Activated T-cell treated with anti-CD3 and anti-CD28 coated beads, Interleukin-2, amount 50 U/mL, for 72 hours (primary cell): ENCODE results near the gene CFAP43. TPM values are rescaled to one million over a fixed set of nuclear protein-coding genes. Genes with fewer than 3 reads are reported as not detected.

Experiments
- ATAC-seq, 2 donors: fragments of 150-1000 bp; cut with Tn5 transposase; replicated peaks in 1 of 2; 2 replicates each; pipeline ENCODE4 v1.10.0; 2021; ENCODE audit warnings: moderate library complexity in 2 of 2, mild to moderate bottlenecking in 1 of 2
- DNase-seq, 2 donors: peaks; one replicate each; pipeline ENCODE4 v3.0.0; 2021 to 2022; ENCODE audit warnings: mixed read lengths in 1 of 2
- H3K27ac Mint-ChIP-seq: one replicate; pipeline ENCODE4 v1.8.0; 2022; ENCODE audit warnings: mild to moderate bottlenecking, moderate library complexity, mixed read lengths
- H3K27me3 Mint-ChIP-seq: one replicate; pipeline ENCODE4 v1.8.0; 2022; ENCODE audit warnings: low read depth, mixed read lengths
- H3K36me3 Mint-ChIP-seq, 2 donors: one replicate each; pipeline ENCODE4 v1.8.0; 2022; ENCODE audit warnings: mixed read lengths in 2 of 2, mild to moderate bottlenecking in 1 of 2; ENCODE audit not compliant: insufficient read depth in 2 of 2
- H3K4me1 Mint-ChIP-seq: one replicate; pipeline ENCODE4 v1.8.0; 2022; ENCODE audit warnings: low read depth, mixed read lengths
- H3K4me3 Mint-ChIP-seq, 2 donors: one replicate each; pipeline ENCODE4 v1.8.0; 2022; ENCODE audit warnings: mild to moderate bottlenecking in 2 of 2, mixed read lengths in 2 of 2, moderate library complexity in 2 of 2
- H3K9me3 Mint-ChIP-seq, 2 donors: one replicate each; pipeline ENCODE4 v1.8.0; 2022; ENCODE audit warnings: mixed read lengths in 2 of 2
- total RNA-seq, 2 donors: library from RNA; stranded (reverse); gene quantifications; one replicate each; pipeline ENCODE4 v1.2.3, GENCODE V29; 2022

The CFAP43 gene
- total RNA-seq, 2 donors from 2014 or later: 0.21 to 0.31 TPM

- no peak for DNase-seq
- H3K4me3 Mint-ChIP-seq: no peak overlapping the region
- no peak for ATAC-seq
- peaks cover 11% of the 10 kb centered on the region for H3K27me3 Mint-ChIP-seq
- no peaks in the 10 kb centered on the region for H3K4me1 Mint-ChIP-seq
- H3K9me3 Mint-ChIP-seq: no peaks in the 10 kb centered on the region
- H3K27ac Mint-ChIP-seq: no peak overlapping the region
- no peaks in the 10 kb centered on the region for H3K36me3 Mint-ChIP-seq
Observed at GRCh38 chr10:104138131-104138530, 94.0 kb downstream of the CFAP43 start.

DNA sequence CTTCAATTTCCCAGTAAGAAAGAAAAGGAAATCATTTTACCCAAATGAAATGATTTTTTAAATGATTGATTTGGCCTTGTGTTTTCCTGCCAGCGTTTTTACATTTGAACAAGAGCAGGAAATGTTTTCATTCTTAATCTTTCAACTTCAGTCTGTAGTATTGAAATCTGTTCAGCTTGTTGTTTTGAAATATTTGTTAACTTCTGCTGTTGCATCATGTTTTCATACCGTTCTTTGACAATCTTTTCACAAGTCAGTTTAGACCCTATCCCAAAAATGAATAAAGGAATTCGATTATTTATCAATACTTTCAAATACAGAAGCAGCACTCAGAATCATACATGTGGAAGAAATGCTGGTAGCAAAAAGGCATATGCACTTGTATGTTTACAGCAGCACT lies 102.1 kb downstream of the CFAP43 start:
- Mint-ChIP-seq H3K4me1 (peaks cover 18% of the 10 kb centered on the region), H3K36me3 (peaks cover 0 to 3% of the 10 kb centered on the region in 2 donors), H3K9me3 (no peaks in the 10 kb centered on the region), H3K27me3 (peaks cover 11% of the 10 kb centered on the region), H3K4me3 (no peak overlapping the region), H3K27ac (peak overlapping the region; percentile 49)
- ATAC-seq (no peak), DNase-seq (no peak)

- ATAC-seq (no peak), DNase-seq (no peak)
- peaks cover 28% of the 10 kb centered on the region for H3K4me1 Mint-ChIP-seq
- peaks cover 0 to 6% of the 10 kb centered on the region in 2 donors for H3K36me3 Mint-ChIP-seq
- no peaks in the 10 kb centered on the region for H3K9me3 Mint-ChIP-seq
- peaks cover 1% of the 10 kb centered on the region for H3K27me3 Mint-ChIP-seq
- H3K27ac Mint-ChIP-seq: no peak overlapping the region
- H3K4me3 Mint-ChIP-seq: no peak overlapping the region
Observed at GRCh38 chr10:104128214-104128613, 104.0 kb downstream of the CFAP43 start.

DNA sequence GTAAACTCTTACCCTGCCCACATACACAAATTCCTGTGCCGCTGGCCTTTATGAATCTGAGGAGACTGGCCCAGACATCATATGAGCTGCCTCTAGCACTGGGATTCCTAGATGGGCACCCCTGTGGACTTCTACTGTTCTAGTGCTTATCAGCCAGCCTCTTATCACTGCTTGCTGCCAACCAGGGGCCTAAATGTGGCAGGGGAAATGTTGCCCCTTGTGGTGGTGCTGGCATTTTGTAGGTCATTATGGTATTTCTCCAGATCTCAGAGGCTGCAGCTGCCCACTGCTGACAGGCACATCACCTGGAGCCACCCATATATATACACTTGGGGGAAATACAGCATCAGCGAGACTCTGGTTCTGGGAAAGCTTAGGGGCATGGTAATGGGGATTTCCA lies 104.8 kb downstream of the CFAP43 start:
- Mint-ChIP-seq H3K4me3 (no peak overlapping the region), H3K27me3 (no peaks in the 10 kb centered on the region), H3K27ac (no peak overlapping the region), H3K4me1 (peaks cover 36% of the 10 kb centered on the region), H3K9me3 (no peaks in the 10 kb centered on the region), H3K36me3 (peaks cover 0 to 6% of the 10 kb centered on the region in 2 donors)
- DNase-seq (peak in 1 of 2 donors; percentile 15), ATAC-seq (peak; percentile 45 to 49)

- no peaks in the 10 kb centered on the region for H3K9me3 Mint-ChIP-seq
- H3K27ac Mint-ChIP-seq: peak overlapping the region; percentile 38
- peaks cover 54% of the 10 kb centered on the region for H3K4me1 Mint-ChIP-seq
- peaks cover 0 to 6% of the 10 kb centered on the region in 2 donors for H3K36me3 Mint-ChIP-seq
- DNase-seq (no peak), ATAC-seq (no peak)
- no peaks in the 10 kb centered on the region for H3K27me3 Mint-ChIP-seq
- H3K4me3 Mint-ChIP-seq: peak overlapping the region; percentile 89 to 92
Observed at GRCh38 chr10:104123397-104123796, 108.8 kb downstream of the CFAP43 start.

- DNase-seq (no peak), ATAC-seq (no peak)
- no peaks in the 10 kb centered on the region for H3K9me3 Mint-ChIP-seq
- peaks cover 0 to 6% of the 10 kb centered on the region in 2 donors for H3K36me3 Mint-ChIP-seq
- peaks cover 51% of the 10 kb centered on the region for H3K4me1 Mint-ChIP-seq
- H3K27me3 Mint-ChIP-seq: peaks cover 6% of the 10 kb centered on the region
- peak overlapping the region; percentile 94 for H3K27ac Mint-ChIP-seq
- H3K4me3 Mint-ChIP-seq: peak overlapping the region; percentile 89 to 92
Observed at GRCh38 chr10:104122225-104123107, 109.7 kb downstream of the CFAP43 start.

GRCh38 chr10:104121485-104122224 lies 110.5 kb downstream of the CFAP43 start, which contains the start of gene SFR1:
Gene SFR1 (plus strand): TSS chr10:104122171. CDS start chr10:104122184, 13 bp downstream.
- Mint-ChIP-seq H3K27ac (peak within 1 kb of the TSS; percentile 95), H3K4me3 (peak within 1 kb of the TSS; percentile 89 to 92), H3K36me3 (peaks cover 0 to 6% of the 10 kb centered on the region in 2 donors), H3K9me3 (no peaks in the 10 kb centered on the region), H3K4me1 (peaks cover 43% of the 10 kb centered on the region), H3K27me3 (peaks cover 6% of the 10 kb centered on the region)
- peak; percentile 91 to 92 for ATAC-seq
- peak; percentile 99 to 100 for DNase-seq

- H3K27me3 Mint-ChIP-seq: peaks cover 6% of the 10 kb centered on the region
- no peaks in the 10 kb centered on the region for H3K9me3 Mint-ChIP-seq
Observed at GRCh38 chr10:104120903-104121484, 111.2 kb downstream of the CFAP43 start.

GRCh38 chr10:104120512-104120902 lies 111.7 kb downstream of the CFAP43 start:
- Mint-ChIP-seq H3K27ac (peak overlapping the region; percentile 95), H3K4me1 (peaks cover 40% of the 10 kb centered on the region), H3K36me3 (peaks cover 0 to 4% of the 10 kb centered on the region in 2 donors), H3K27me3 (peaks cover 6% of the 10 kb centered on the region), H3K9me3 (no peaks in the 10 kb centered on the region), H3K4me3 (peak overlapping the region; percentile 89 to 92)
- ATAC-seq (no peak), DNase-seq (no peak)

More at GRCh38 chr10:104120903-104121484, 111.2 kb downstream of the CFAP43 start:
- Mint-ChIP-seq H3K36me3 (peaks cover 0 to 5% of the 10 kb centered on the region in 2 donors), H3K27ac (peak overlapping the region; percentile 95), H3K4me1 (peaks cover 43% of the 10 kb centered on the region), H3K4me3 (peak overlapping the region; percentile 89 to 92)
- DNase-seq: peak; percentile 77 to 89
- ATAC-seq: peak; percentile 51 to 53

DNA sequence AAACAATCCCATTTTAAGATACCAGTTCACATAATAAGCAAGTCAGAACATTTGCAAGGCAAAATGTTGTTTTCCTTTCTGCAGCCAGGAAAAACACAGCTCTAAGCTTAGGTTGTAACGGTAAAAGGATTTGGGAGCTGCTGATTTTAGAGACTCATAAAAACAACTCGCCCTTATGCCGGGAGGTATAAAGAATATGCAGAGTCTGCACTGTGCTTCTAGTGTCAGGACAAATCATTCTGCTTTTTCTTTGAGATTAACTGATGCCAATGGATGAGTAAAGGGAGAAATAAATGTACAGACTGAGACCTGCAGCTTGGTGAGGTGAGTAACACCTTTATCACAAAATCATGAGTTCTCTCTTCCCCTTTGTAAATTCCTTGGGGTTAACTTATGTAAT lies 112.2 kb downstream of the CFAP43 start:
- no peak for DNase-seq
- H3K27me3 Mint-ChIP-seq: peaks cover 6% of the 10 kb centered on the region
- H3K4me1 Mint-ChIP-seq: peaks cover 35% of the 10 kb centered on the region
- no peak for ATAC-seq
- peak overlapping the region in 1 of 2 donors; percentile 26 for H3K4me3 Mint-ChIP-seq
- peak overlapping the region; percentile 95 for H3K27ac Mint-ChIP-seq
- H3K9me3 Mint-ChIP-seq: no peaks in the 10 kb centered on the region
- peaks cover 0 to 4% of the 10 kb centered on the region in 2 donors for H3K36me3 Mint-ChIP-seq

- no peak overlapping the region for H3K4me3 Mint-ChIP-seq
- H3K9me3 Mint-ChIP-seq: no peaks in the 10 kb centered on the region
- DNase-seq (no peak), ATAC-seq (no peak)
- peaks cover 7% of the 10 kb centered on the region for H3K27me3 Mint-ChIP-seq
- peaks cover 27% of the 10 kb centered on the region for H3K4me1 Mint-ChIP-seq
- H3K27ac Mint-ChIP-seq: no peak overlapping the region
- no peaks in the 10 kb centered on the region for H3K36me3 Mint-ChIP-seq
Observed at GRCh38 chr10:104117839-104118323, 114.3 kb downstream of the CFAP43 start.

GRCh38 chr10:104113376-104113956 lies 118.7 kb downstream of the CFAP43 start:
- Mint-ChIP-seq H3K9me3 (no peaks in the 10 kb centered on the region), H3K27me3 (peaks cover 13% of the 10 kb centered on the region), H3K4me1 (peaks cover 23% of the 10 kb centered on the region), H3K4me3 (no peak overlapping the region), H3K36me3 (no peaks in the 10 kb centered on the region), H3K27ac (no peak overlapping the region)
- ATAC-seq: no peak
- no peak for DNase-seq
